Vein endothelial cell (primary cell): Measurements from ENCODE around the gene NAIP. TPM values are rescaled to one million over a fixed set of nuclear protein-coding genes. Genes with fewer than 3 reads are reported as not detected.

ENCODE experiments used
- total RNA-seq: library from RNA; depleted of rRNA; stranded (reverse); fragments of >200 nt; gene quantifications from 2 replicates; pipeline ENCODE4 v1.2.3, GENCODE V29; 2012

NAIP gene, protein sequence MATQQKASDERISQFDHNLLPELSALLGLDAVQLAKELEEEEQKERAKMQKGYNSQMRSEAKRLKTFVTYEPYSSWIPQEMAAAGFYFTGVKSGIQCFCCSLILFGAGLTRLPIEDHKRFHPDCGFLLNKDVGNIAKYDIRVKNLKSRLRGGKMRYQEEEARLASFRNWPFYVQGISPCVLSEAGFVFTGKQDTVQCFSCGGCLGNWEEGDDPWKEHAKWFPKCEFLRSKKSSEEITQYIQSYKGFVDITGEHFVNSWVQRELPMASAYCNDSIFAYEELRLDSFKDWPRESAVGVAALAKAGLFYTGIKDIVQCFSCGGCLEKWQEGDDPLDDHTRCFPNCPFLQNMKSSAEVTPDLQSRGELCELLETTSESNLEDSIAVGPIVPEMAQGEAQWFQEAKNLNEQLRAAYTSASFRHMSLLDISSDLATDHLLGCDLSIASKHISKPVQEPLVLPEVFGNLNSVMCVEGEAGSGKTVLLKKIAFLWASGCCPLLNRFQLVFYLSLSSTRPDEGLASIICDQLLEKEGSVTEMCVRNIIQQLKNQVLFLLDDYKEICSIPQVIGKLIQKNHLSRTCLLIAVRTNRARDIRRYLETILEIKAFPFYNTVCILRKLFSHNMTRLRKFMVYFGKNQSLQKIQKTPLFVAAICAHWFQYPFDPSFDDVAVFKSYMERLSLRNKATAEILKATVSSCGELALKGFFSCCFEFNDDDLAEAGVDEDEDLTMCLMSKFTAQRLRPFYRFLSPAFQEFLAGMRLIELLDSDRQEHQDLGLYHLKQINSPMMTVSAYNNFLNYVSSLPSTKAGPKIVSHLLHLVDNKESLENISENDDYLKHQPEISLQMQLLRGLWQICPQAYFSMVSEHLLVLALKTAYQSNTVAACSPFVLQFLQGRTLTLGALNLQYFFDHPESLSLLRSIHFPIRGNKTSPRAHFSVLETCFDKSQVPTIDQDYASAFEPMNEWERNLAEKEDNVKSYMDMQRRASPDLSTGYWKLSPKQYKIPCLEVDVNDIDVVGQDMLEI (N-terminal part only)
- total RNA-seq = 3.4 and 3.9 TPM in 2 replicates

GRCh38 chr5:71025289-71025953 lies at the start of gene NAIP:
Gene NAIP, minus strand, starts transcription at chr5:71025339. Its CDS starts 12,424 bp downstream, at chr5:71012915.

GRCh38 chr5:71067262-71067928 lies 42.3 kb upstream of the NAIP start, which contains the start of gene GTF2H2:
Gene GTF2H2, minus strand, starts transcription at chr5:71067676. Its CDS starts 4,913 bp downstream, at chr5:71062763.

Other genes starting within 250 kb of the NAIP start
- gene SERF1A, start 124.7 kb downstream of the NAIP start, total RNA-seq = 13.7 and 19.3 TPM in 2 replicates
- gene SMN1, start 100.3 kb downstream of the NAIP start, total RNA-seq = 39.2 and 51.1 TPM in 2 replicates
- gene GTF2H2, start 42.3 kb upstream of the NAIP start, total RNA-seq = 15.0 and 19.5 TPM in 2 replicates